Neural cell (in vitro differentiated cells): ENCODE measurements around the gene NFU1. TPM values are rescaled to one million over a fixed set of nuclear protein-coding genes. Genes with fewer than 3 reads are reported as not detected.
"Not testable (repeated sequence)": the region's sequence is repeated elsewhere in the genome, so short reads cannot be mapped to it uniquely, and the experiment has no call there.

Experiments used
- H2AFZ ChIP-seq: fragments of 200-600, 300-800 bp; sonication (generic), shearing (Covaris generic); 2 replicates; pipeline ENCODE4 v1.6.0; 2014; ENCODE audit warnings: low read depth, mild to moderate bottlenecking, antibody characterized with exemption, low read length, moderate library complexity
- H3F3A ChIP-seq: fragments of 200-600 bp; shearing (Covaris generic); 2 replicates; pipeline ENCODE4 v1.6.1; 2016; ENCODE audit warnings: mild to moderate bottlenecking, moderate library complexity, mixed read lengths, antibody characterized with exemption, low read length; ENCODE audit not compliant: insufficient read depth, poor library complexity, severe bottlenecking
- H3K27ac ChIP-seq: fragments of 200-600, 300-800 bp; sonication (generic), shearing (Covaris generic); 2 replicates; pipeline ENCODE4 v1.5.1; 2014; ENCODE audit warnings: mild to moderate bottlenecking, low read length, moderate library complexity
- H3K27me3 ChIP-seq: fragments of 300-800, 200-600 bp; sonication (generic), shearing (Covaris generic); 2 replicates; pipeline ENCODE4 v1.6.0; 2014; ENCODE audit warnings: mild to moderate bottlenecking, low read depth, low read length, moderate library complexity; ENCODE audit not compliant: insufficient read depth
- H3K36me3 ChIP-seq: fragments of 300-800, 200-600 bp; sonication (generic), shearing (Covaris generic); 2 replicates; pipeline ENCODE4 v1.5.1; 2014; ENCODE audit warnings: mild to moderate bottlenecking, antibody characterized with exemption, low read length, moderate library complexity; ENCODE audit not compliant: insufficient read depth
- H3K4me2 ChIP-seq: fragments of 300-800, 200-600 bp; sonication (generic), shearing (Covaris generic); 2 replicates; pipeline ENCODE4 v1.6.0; 2014; ENCODE audit warnings: mild to moderate bottlenecking, low read length
- H3K4me3 ChIP-seq: fragments of 300-800, 200-600 bp; sonication (generic), shearing (Covaris generic); 2 replicates; pipeline ENCODE4 v1.5.1; 2014; ENCODE audit warnings: mild to moderate bottlenecking, low read length, moderate library complexity
- H3K79me2 ChIP-seq: fragments of 200-600 bp; shearing (Covaris generic); replicated peaks from 2 replicates; pipeline ENCODE4 v1.6.0; 2014; ENCODE audit warnings: mild to moderate bottlenecking, low read length, moderate library complexity; ENCODE audit not compliant: insufficient read depth
- H3K9ac ChIP-seq: fragments of 300-800, 200-600 bp; sonication (generic), shearing (Covaris generic); 2 replicates; pipeline ENCODE4 v1.6.1; 2016; ENCODE audit warnings: mild to moderate bottlenecking, low read length, mixed read lengths
- H3K9me2 ChIP-seq: fragments of 200-600 bp; shearing (Covaris generic); 2 replicates; pipeline ENCODE4 v1.6.1; 2016; ENCODE audit warnings: mild to moderate bottlenecking, low read length, mixed read lengths; ENCODE audit not compliant: insufficient read depth
- H3K9me3 ChIP-seq: fragments of 200-600, 300-800 bp; sonication (generic), shearing (Covaris generic); 2 replicates; pipeline ENCODE4 v1.6.1; 2016; ENCODE audit warnings: mild to moderate bottlenecking, mixed run types, low read length, moderate library complexity, mixed read lengths
- H4K20me1 ChIP-seq: fragments of 200-600 bp; shearing (Covaris generic); 2 replicates; pipeline ENCODE4 v1.6.1; 2016; ENCODE audit warnings: mild to moderate bottlenecking, mixed run types; ENCODE audit not compliant: insufficient read depth
- CTCF ChIP-seq: fragments of 450-650 bp; IDR thresholded peaks from 2 replicates; pipeline ENCODE4 v1.5.1; 2014; ENCODE audit warnings: antibody characterized with exemption, mild to moderate bottlenecking, moderate library complexity; ENCODE audit not compliant: poor library complexity, severe bottlenecking
- MXI1 ChIP-seq: fragments of 450-650 bp; conservative IDR thresholded peaks from 2 replicates; pipeline ENCODE4 v1.6.1; 2014; ENCODE audit warnings: antibody characterized with exemption, mild to moderate bottlenecking; ENCODE audit not compliant: poor library complexity, severe bottlenecking
- POLR2AphosphoS5 ChIP-seq: IDR thresholded peaks from 2 replicates; pipeline ENCODE4 v1.6.1; 2012
- RAD21 ChIP-seq: fragments of 450-650 bp; conservative IDR thresholded peaks from 2 replicates; pipeline ENCODE4 v1.6.1; 2014; ENCODE audit warnings: antibody characterized with exemption, mild to moderate bottlenecking, moderate library complexity
- SMC3 ChIP-seq: fragments of 450-650 bp; conservative IDR thresholded peaks from 2 replicates; pipeline ENCODE4 v1.6.1; 2014; ENCODE audit warnings: antibody characterized with exemption, mild to moderate bottlenecking, moderate library complexity; ENCODE audit not compliant: poor library complexity
- TAF1 ChIP-seq: IDR thresholded peaks from 2 replicates; pipeline ENCODE4 v1.6.1; 2012; ENCODE audit warnings: low read depth
- polyA plus RNA-seq: library from polyadenylated mRNA; depleted of rRNA; stranded (reverse); fragments of >200 nt; gene quantifications from 2 replicates; pipeline ENCODE4 v1.2.3, GENCODE V29; 2014

Gene NFU1
- polyA plus RNA-seq, 1 donor from 2014 or later = 116 TPM

- H3F3A ChIP-seq, H3K9me2 ChIP-seq, H3K4me3 ChIP-seq, H3K9me3 ChIP-seq, H3K79me2 ChIP-seq, H3K27me3 ChIP-seq, H3K9ac ChIP-seq, H3K27ac ChIP-seq, H3K36me3 ChIP-seq, H2AFZ ChIP-seq, H3K4me2 ChIP-seq, H4K20me1 ChIP-seq: not testable (repeated sequence)
These were observed 6.4 kb upstream of the NFU1 start for GRCh38 chr2:69443673-69444072.

DNA sequence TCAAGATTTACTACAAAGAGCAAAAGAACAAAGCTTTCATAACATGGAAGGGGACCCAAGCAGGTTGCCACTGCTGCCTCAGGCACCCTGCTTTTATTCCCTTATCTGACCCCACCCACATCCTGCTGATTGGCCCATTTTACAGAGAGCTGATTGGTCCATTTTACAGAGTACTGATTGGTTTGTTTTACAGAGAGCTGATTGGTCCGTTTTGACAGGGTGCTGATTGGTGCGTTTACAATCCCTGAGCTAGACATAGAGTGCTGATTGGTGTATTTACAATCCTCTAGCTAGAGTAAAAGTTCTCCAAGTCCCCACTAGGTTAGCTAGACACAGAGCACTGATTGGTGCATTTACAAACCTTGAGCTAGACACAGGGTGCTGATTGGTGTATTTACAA lies 2.3 kb upstream of the NFU1 start:
- H3K4me3 ChIP-seq = not testable (repeated sequence)
- H3K79me2 ChIP-seq = peaks cover 18% of the 10 kb centered on the region

DNA sequence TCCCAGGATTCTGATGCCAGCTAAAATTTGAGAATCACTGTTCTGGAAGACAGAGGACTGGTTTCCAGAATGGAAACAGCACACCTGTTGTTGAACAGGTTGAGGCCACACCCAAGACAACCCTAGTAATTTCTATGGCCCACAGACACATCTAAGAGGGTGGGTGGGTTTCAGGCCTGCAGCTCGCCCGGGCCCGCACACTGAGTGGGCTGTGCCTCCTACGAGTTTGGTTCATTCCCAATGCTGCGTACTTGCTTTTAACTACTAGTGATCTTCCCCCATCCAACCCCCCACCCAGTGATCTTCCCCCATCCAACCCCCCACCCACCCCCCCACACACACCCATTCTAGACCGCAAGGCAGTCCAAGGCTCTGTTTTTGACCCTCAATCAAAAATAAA lies 1.3 kb upstream of the NFU1 start:
- Histone ChIP-seq H2AFZ (no peak overlapping the region), H3K27me3 (no peaks in the 10 kb centered on the region), H3K27ac (no peak overlapping the region), H3K9ac (no peak overlapping the region), H3K79me2 (peaks cover 20% of the 10 kb centered on the region), H3K4me3 (no peak overlapping the region), H3K36me3 (no peaks in the 10 kb centered on the region), H3K9me2 (no peaks in the 10 kb centered on the region), H4K20me1 (no peaks in the 10 kb centered on the region), H3F3A (peaks cover 9% of the 10 kb centered on the region), H3K9me3 (no peaks in the 10 kb centered on the region), H3K4me2 (no peak overlapping the region)
- TF ChIP-seq CTCF = no peak

More for the DNA sequence above, 2.3 kb upstream of the NFU1 start:
- H3K27me3 ChIP-seq, H3K27ac ChIP-seq, H2AFZ ChIP-seq, H3K9me3 ChIP-seq, H4K20me1 ChIP-seq, H3K9me2 ChIP-seq, H3F3A ChIP-seq, H3K36me3 ChIP-seq, H3K9ac ChIP-seq, H3K4me2 ChIP-seq: not testable (repeated sequence)

DNA sequence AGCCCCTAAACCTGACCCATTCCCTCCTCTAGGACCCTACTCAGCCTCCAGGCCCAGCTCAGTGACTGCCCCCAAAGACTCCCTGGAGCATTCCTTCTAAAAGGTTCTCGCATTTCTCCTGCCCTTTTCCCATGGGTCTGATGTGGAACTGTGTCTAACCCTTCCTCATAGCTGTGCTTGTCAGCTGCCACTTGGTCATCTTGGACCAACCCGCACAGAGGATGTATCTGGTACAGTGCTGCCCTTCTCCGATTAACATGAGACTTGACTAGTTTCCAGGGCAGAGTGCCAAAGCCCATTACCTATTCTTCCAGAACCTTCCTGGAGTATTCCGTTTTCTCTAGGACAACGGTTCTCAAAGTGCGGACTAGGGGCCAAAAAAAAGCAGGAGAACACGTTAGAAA lies 518 bp upstream of the NFU1 start:
- no peaks in the 10 kb centered on the region for H4K20me1 ChIP-seq
- no peaks in the 10 kb centered on the region for H3K36me3 ChIP-seq
- peaks cover 9% of the 10 kb centered on the region for H3F3A ChIP-seq
- no peaks in the 10 kb centered on the region for H3K9me3 ChIP-seq
- peak overlapping the region; percentile 78 for H2AFZ ChIP-seq
- peak overlapping the region; percentile 96 for H3K4me3 ChIP-seq
- peaks cover 20% of the 10 kb centered on the region for H3K79me2 ChIP-seq
- peak overlapping the region; percentile 95 for H3K9ac ChIP-seq
- H3K27ac ChIP-seq = peak overlapping the region; percentile 97
- H3K27me3 ChIP-seq = no peaks in the 10 kb centered on the region
- TF ChIP-seq TAF1 (no peak), MXI1 (no peak), POLR2AphosphoS5 (no peak), CTCF (no peak), RAD21 (no peak), SMC3 (no peak)
- peak overlapping the region; percentile 43 for H3K4me2 ChIP-seq
- no peaks in the 10 kb centered on the region for H3K9me2 ChIP-seq
